IgD-negative memory B cell (primary cell): ENCODE data around the gene SEC24D. TPM values are rescaled to one million over a fixed set of nuclear protein-coding genes. Genes with fewer than 3 reads are reported as not detected.

Experiments
- H3K27ac Mint-ChIP-seq, 3 donors: one replicate each; pipeline ENCODE4 v1.8.0; 2020 to 2022; ENCODE audit warnings: mild to moderate bottlenecking in 3 of 3, mixed read lengths in 3 of 3, moderate library complexity in 1 of 3
- H3K27me3 Mint-ChIP-seq: one replicate; pipeline ENCODE4 v1.8.0; 2021; ENCODE audit warnings: mixed read lengths
- H3K36me3 Mint-ChIP-seq: one replicate; pipeline ENCODE4 v1.8.0; 2020; ENCODE audit warnings: mild to moderate bottlenecking, mixed read lengths
- H3K4me1 Mint-ChIP-seq, 3 donors: one replicate each; pipeline ENCODE4 v1.8.0; 2020 to 2022; ENCODE audit warnings: mixed read lengths in 3 of 3, mild to moderate bottlenecking in 1 of 3
- H3K4me3 Mint-ChIP-seq, 4 donors: one replicate each; pipeline ENCODE4 v1.8.0; 2020 to 2022; ENCODE audit warnings: mild to moderate bottlenecking in 4 of 4, mixed read lengths in 4 of 4, moderate library complexity in 3 of 4
- H3K9me3 Mint-ChIP-seq, 3 donors: one replicate each; pipeline ENCODE4 v1.8.0; 2020 to 2021; ENCODE audit warnings: mixed read lengths in 3 of 3, mild to moderate bottlenecking in 1 of 3
- polyA plus RNA-seq: library from polyadenylated mRNA; unstranded; fragments of 300-500 nt; fragmentation: Illumina TruSeq; gene quantifications from one replicate; pipeline ENCODE4 v1.2.3, GENCODE V29; 2021

The SEC24D gene
- polyA plus RNA-seq, 1 donor from 2014 or later: 12.9 TPM

DNA sequence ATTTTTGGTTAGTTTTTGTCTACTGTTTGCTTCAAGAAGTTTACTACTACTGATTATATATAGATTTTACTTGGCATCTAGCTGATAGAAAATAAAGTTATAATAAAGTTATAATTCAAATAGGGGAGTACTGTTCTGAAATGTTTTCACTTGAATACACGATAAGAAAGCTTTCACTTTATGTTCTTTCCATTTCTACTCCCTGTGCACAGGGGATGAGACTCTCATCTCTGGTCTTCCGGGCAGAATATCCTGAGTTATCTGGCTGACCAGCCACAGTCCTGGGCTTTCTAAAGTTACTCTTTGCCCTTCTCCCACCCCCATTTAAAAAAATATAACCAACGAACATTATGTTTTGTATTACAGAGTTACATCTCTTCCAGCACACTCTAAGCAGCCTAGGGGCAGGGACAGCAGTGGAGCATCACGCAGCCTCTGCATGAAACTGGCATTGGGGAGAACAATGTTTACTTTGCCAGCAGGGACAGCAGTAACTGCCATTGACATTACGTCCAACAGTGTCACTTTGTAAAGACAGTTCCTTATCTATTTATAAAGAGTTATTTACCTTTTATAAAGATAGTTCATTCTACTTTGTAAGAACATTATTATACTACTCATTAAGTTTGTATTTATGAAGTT lies 86.5 kb downstream of the SEC24D start:
- H3K36me3 Mint-ChIP-seq: peaks cover 10% of the 10 kb centered on the region
- H3K4me1 Mint-ChIP-seq: no peaks in the 10 kb centered on the region
- no peaks in the 10 kb centered on the region for H3K9me3 Mint-ChIP-seq
- H3K4me3 Mint-ChIP-seq: no peak overlapping the region
- H3K27ac Mint-ChIP-seq: no peak overlapping the region
- H3K27me3 Mint-ChIP-seq: no peaks in the 10 kb centered on the region

DNA sequence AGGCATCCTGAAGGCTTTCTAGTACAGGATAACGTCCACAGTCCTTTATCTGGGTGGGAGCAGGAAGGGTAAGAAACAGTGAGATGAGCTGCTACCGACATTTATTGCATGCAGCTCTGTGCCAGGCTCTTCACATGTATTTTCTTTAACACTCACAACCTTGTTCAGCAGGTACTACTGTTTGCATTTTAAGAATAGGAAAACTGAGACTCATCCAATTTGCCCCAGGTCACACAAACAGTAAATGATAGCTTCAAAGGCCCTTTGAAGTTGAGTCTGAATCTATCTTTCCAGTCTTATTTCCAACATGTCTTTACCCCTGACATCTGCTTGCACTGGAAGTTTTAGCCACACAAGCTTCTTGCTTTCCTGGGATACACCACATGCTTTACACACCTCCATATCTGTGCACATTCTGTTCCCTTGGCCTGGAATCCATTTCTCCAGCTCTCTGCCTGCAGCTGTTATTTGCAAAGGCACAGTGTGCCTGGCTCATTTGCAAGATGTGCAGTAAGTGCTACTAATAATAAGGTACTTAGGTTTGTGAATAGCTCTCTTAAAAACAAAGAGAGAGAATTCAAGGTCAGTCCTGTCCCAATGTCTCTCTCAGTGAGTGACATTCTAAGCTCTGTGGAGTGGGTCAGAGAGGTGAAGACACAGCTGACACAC lies 89.5 kb downstream of the SEC24D start:
- Mint-ChIP-seq H3K4me3 (no peak overlapping the region), H3K36me3 (peaks cover 7% of the 10 kb centered on the region)

GRCh38 chr4:118745357-118745756 lies 90.6 kb downstream of the SEC24D start:
- Mint-ChIP-seq H3K36me3 (peaks cover 7% of the 10 kb centered on the region), H3K4me3 (no peak overlapping the region), H3K9me3 (no peaks in the 10 kb centered on the region), H3K27me3 (no peaks in the 10 kb centered on the region), H3K4me1 (no peaks in the 10 kb centered on the region), H3K27ac (no peak overlapping the region)

More for the DNA sequence above, 89.5 kb downstream of the SEC24D start:
- H3K27me3 Mint-ChIP-seq: no peaks in the 10 kb centered on the region
- no peaks in the 10 kb centered on the region for H3K9me3 Mint-ChIP-seq
- no peak overlapping the region for H3K27ac Mint-ChIP-seq
- no peaks in the 10 kb centered on the region for H3K4me1 Mint-ChIP-seq

DNA sequence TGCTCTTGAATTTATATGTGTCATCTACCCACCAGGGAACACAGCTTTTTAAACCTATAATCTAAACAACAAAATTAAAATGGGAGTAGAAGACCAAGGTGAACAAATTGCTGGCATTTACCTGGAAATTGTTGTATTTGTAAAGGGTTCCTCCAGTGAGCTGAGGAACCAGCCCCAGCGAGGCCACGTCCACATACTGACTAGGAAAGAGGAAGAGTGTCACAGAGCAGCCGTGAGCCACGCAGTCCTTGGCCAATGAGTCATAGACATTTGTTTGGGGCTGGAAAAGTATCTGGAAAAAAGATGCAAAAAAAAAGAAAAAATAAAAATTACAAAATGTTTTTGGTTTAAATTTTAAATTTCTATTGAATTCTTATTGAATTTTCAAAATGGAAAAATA lies 92.1 kb downstream of the SEC24D start:
- H3K36me3 Mint-ChIP-seq: peaks cover 7% of the 10 kb centered on the region
- no peaks in the 10 kb centered on the region for H3K27me3 Mint-ChIP-seq
- no peaks in the 10 kb centered on the region for H3K9me3 Mint-ChIP-seq
- H3K4me3 Mint-ChIP-seq: no peak overlapping the region
- no peak overlapping the region for H3K27ac Mint-ChIP-seq
- H3K4me1 Mint-ChIP-seq: no peaks in the 10 kb centered on the region

DNA sequence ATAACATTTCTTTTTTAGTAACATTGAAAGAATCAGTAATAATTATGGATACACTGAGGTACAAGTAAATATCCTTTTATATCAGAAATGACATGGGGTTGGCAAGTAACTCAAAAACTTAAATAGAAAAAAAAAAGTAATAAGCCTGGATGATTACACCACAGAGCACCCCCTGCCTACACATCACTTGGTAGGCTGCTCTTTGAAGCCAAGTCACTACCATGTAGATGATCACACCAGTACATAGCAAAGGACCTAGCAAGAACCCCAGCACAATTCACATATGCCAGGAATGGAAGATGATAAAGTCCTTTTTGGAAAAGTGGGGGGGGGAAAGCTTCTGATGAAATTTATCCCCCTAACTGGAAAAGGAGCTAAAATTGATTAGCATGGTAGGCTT lies 93.9 kb downstream of the SEC24D start:
- Mint-ChIP-seq H3K27me3 (no peaks in the 10 kb centered on the region), H3K4me3 (no peak overlapping the region), H3K36me3 (peaks cover 7% of the 10 kb centered on the region), H3K27ac (no peak overlapping the region), H3K9me3 (no peaks in the 10 kb centered on the region), H3K4me1 (no peaks in the 10 kb centered on the region)

DNA sequence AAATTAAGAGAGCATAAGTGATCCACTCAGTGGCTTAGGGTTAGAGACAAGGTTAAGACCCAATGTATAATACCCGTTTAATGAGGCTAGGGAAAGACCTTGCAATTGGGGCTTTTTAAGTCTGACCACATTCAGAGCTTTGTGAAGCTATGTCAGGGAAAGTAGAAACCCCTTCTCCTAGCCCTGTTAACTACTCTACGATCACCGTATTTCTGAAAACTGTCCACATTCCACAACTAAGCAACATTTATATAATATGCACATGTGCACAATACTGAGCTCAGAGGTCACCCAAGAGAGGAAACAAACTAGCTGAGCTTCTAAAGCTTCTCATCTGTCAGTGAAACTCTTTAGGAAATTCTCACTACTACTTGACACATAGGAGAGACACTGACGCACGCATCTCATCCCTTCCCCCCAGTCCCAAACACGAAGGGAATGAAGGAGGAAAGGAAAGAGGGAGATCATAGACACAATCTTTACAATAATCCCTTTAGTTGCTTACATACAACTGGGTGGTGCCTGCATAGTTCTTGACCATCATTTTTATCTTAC lies 94.5 kb downstream of the SEC24D start:
- Mint-ChIP-seq H3K9me3 (no peaks in the 10 kb centered on the region), H3K27ac (no peak overlapping the region), H3K27me3 (no peaks in the 10 kb centered on the region), H3K4me3 (no peak overlapping the region), H3K4me1 (no peaks in the 10 kb centered on the region), H3K36me3 (peaks cover 7% of the 10 kb centered on the region)

- H3K4me1 Mint-ChIP-seq: no peaks in the 10 kb centered on the region
- peaks cover 7% of the 10 kb centered on the region for H3K36me3 Mint-ChIP-seq
- H3K27me3 Mint-ChIP-seq: no peaks in the 10 kb centered on the region
- H3K4me3 Mint-ChIP-seq: no peak overlapping the region
- H3K27ac Mint-ChIP-seq: no peak overlapping the region
- H3K9me3 Mint-ChIP-seq: no peaks in the 10 kb centered on the region
These were observed 95.1 kb downstream of the SEC24D start for GRCh38 chr4:118740869-118741268.

DNA sequence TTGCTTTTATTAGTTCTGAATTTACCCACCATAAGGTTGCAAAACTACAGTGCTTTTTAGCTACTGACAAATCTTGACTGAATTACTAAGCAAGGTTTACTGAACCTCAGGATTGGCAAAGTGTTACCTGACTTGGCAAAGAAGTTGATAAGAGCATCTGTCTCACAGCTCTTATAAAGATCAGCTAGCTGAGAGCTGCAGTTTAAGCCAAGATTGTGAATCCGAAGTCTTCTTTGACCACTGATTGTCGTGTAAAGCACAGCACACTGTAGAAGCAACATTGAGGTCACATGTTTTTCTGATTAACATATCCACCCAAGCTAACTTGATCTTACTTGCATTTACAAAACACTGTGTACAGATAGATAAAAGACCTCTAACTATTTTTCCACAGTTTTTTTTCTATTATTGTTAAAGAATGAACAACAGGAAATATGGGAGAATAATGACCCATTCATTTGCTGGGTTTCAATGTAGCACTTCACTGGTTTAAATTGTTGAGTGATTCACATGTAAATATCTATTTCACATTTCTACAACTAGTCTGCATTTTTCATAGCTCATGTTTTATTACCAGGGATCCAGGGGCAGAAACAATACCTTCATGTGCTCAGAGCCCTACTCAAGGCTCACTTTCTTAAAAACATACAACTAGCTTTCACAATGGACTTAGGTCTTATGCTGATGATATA lies 96.8 kb downstream of the SEC24D start:
- H3K9me3 Mint-ChIP-seq: no peaks in the 10 kb centered on the region

DNA sequence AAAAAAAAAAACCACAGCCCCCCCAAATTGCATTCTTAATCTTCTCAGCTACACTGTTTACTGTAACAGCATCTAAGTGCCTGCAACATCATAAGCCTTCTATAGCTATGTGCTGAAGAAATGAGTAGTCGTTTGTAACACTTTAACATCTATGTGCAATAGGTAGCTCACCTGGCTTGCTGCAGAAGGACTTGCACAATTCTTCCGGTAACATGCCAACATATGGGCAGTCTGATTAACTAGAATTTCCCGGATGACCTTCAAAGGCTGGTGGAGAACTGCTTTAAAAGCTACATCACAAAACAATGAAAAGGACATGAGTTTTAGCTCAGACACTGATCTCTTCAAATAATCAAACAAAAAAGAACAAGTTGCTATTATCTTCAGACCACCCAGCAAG lies 97.8 kb downstream of the SEC24D start:
- Mint-ChIP-seq H3K27ac (no peak overlapping the region), H3K27me3 (no peaks in the 10 kb centered on the region), H3K4me3 (no peak overlapping the region), H3K9me3 (no peaks in the 10 kb centered on the region), H3K4me1 (no peaks in the 10 kb centered on the region), H3K36me3 (peaks cover 5% of the 10 kb centered on the region)

More for the DNA sequence above, 96.8 kb downstream of the SEC24D start:
- Mint-ChIP-seq H3K27ac (no peak overlapping the region), H3K4me3 (no peak overlapping the region), H3K36me3 (peaks cover 8% of the 10 kb centered on the region), H3K4me1 (no peaks in the 10 kb centered on the region), H3K27me3 (no peaks in the 10 kb centered on the region)

- no peaks in the 10 kb centered on the region for H3K27me3 Mint-ChIP-seq
- H3K9me3 Mint-ChIP-seq: no peaks in the 10 kb centered on the region
- no peak overlapping the region for H3K27ac Mint-ChIP-seq
These were observed 99.0 kb downstream of the SEC24D start for GRCh38 chr4:118736900-118737299.

DNA sequence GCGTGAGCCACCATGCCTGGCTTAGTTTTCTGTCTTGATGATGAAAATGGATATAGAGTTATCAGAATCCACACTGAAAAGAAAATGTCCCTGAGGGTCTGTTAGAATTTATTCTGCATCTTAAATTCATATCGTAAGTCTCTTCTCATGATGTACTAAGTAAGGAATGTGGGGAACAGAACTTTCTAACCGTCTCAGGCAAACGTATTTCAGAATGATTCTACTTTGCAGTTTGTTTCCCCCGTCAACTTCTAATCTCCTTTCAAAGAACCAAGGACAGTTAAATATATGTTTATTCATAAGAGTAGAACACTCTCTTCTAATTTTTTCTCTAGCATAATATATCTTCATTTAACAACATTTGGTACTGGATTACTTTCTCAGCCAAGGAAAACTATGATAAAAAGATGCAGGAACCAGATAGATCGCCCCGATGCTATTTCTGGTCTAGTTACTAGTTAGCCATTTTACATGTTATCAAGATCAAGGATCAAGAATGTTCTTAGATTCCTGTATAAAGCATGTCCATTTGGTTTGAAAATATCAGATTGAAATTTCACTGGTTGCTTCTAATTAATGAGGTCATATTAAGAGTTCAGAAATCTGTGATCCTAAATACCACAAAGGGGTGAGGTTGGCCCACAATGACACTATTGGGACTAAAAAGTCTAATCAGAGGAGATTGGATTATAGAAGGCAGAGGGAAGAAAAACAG lies 101.3 kb downstream of the SEC24D start:
- no peaks in the 10 kb centered on the region for H3K4me1 Mint-ChIP-seq
- no peak overlapping the region for H3K4me3 Mint-ChIP-seq
- no peak overlapping the region for H3K27ac Mint-ChIP-seq
- peaks cover 5% of the 10 kb centered on the region for H3K36me3 Mint-ChIP-seq
- H3K27me3 Mint-ChIP-seq: no peaks in the 10 kb centered on the region
- H3K9me3 Mint-ChIP-seq: no peaks in the 10 kb centered on the region

More at GRCh38 chr4:118736900-118737299, 99.0 kb downstream of the SEC24D start:
- peaks cover 5% of the 10 kb centered on the region for H3K36me3 Mint-ChIP-seq
- no peaks in the 10 kb centered on the region for H3K4me1 Mint-ChIP-seq
- H3K4me3 Mint-ChIP-seq: no peak overlapping the region

- Mint-ChIP-seq H3K9me3 (no peaks in the 10 kb centered on the region), H3K4me3 (peak overlapping the region in 1 of 4 donors; percentile 13), H3K36me3 (peaks cover 4% of the 10 kb centered on the region), H3K27me3 (no peaks in the 10 kb centered on the region), H3K4me1 (no peaks in the 10 kb centered on the region), H3K27ac (no peak overlapping the region)
These were observed 103.2 kb downstream of the SEC24D start for GRCh38 chr4:118732591-118733330.

DNA sequence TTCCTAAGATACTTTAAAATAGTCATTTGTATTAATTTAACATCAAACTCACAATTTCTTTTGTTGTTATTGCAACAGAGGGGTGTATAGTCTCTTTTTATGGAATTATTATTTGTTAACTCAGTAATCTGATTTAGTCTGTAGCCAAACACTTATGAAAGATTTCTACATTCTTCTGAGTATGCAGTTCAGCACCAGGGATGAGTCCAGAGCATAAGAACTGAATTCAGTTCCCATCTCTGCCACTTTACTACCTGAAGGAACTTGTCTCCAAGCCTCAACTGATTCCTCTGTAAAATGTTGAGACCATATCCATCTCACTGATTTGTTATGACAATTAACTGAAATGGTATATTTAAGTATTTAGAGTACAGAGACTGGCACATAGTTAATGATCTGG lies 105.2 kb downstream of the SEC24D start:
- Mint-ChIP-seq H3K4me3 (no peak overlapping the region), H3K4me1 (no peaks in the 10 kb centered on the region), H3K27ac (no peak overlapping the region), H3K9me3 (no peaks in the 10 kb centered on the region), H3K27me3 (no peaks in the 10 kb centered on the region), H3K36me3 (peaks cover 7% of the 10 kb centered on the region)
